Panc1 (cell line): Measurements from ENCODE around the gene RANBP17.

Experiments used
- TCF7L2 ChIP-seq: IDR thresholded peaks from 2 replicates; pipeline ENCODE4 v1.6.1; 2011; ENCODE audit warnings: mild to moderate bottlenecking, low read depth, low read length, inconsistent platforms
- TF ChIP-seq, protein P1 (sequence below): fragments of 450-650 bp; IDR thresholded peaks from 2 replicates; pipeline ENCODE4 v1.5.1; 2017; ENCODE audit warnings: mild to moderate bottlenecking

GRCh38 chr5:171291371-171291770, 429.6 kb downstream of the RANBP17 start:
- TF ChIP-seq, protein P1, sequence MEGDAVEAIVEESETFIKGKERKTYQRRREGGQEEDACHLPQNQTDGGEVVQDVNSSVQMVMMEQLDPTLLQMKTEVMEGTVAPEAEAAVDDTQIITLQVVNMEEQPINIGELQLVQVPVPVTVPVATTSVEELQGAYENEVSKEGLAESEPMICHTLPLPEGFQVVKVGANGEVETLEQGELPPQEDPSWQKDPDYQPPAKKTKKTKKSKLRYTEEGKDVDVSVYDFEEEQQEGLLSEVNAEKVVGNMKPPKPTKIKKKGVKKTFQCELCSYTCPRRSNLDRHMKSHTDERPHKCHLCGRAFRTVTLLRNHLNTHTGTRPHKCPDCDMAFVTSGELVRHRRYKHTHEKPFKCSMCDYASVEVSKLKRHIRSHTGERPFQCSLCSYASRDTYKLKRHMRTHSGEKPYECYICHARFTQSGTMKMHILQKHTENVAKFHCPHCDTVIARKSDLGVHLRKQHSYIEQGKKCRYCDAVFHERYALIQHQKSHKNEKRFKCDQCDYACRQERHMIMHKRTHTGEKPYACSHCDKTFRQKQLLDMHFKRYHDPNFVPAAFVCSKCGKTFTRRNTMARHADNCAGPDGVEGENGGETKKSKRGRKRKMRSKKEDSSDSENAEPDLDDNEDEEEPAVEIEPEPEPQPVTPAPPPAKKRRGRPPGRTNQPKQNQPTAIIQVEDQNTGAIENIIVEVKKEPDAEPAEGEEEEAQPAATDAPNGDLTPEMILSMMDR = no peak
- no peak for TF ChIP-seq TCF7L2
